HepG2 (cell line): ENCODE measurements around the gene ADH5. TPM values are rescaled to one million over a fixed set of nuclear protein-coding genes. Genes with fewer than 3 reads are reported as not detected.
A peak's percentile ranks its signal among the peaks of the same experiment; 100 is the strongest.

ENCODE experiments used
- CSRNP1 ChIP-seq: sonication (generic); formaldehyde crosslinking; IDR thresholded peaks from 2 replicates; pipeline ENCODE4 v1.8.1; 2023; ENCODE audit warnings: mild to moderate bottlenecking, missing genetic modification reagents
- HNF4A ChIP-seq: sonication (generic); formaldehyde crosslinking; IDR thresholded peaks from 2 replicates; pipeline ENCODE4 v1.4.0; 2020; ENCODE audit warnings: missing genetic modification reagents
- JUNB ChIP-seq: sonication (generic); formaldehyde crosslinking; IDR thresholded peaks from 2 replicates; pipeline ENCODE4 v1.8.0; 2022; ENCODE audit warnings: missing genetic modification reagents, mild to moderate bottlenecking, borderline replicate concordance
- POLR2G ChIP-seq: fragments of 200-400 bp; formaldehyde crosslinking; IDR thresholded peaks from 2 replicates; pipeline ENCODE4 v1.6.1; 2018; ENCODE audit warnings: mild to moderate bottlenecking, low read depth, low read length, moderate library complexity
- PRMT3 ChIP-seq: sonication (generic); formaldehyde crosslinking; IDR thresholded peaks from 2 replicates; pipeline ENCODE4 v1.8.1; 2022; ENCODE audit warnings: low read depth, mild to moderate bottlenecking, moderate library complexity, missing genetic modification reagents, borderline replicate concordance
- TSC22D2 ChIP-seq: sonication (generic); formaldehyde crosslinking; IDR thresholded peaks from 2 replicates; pipeline ENCODE4 v1.5.1; 2020; ENCODE audit warnings: missing genetic modification reagents, mild to moderate bottlenecking, borderline replicate concordance
- XRCC5 ChIP-seq: fragments of 200-400 bp; formaldehyde crosslinking; optimal IDR thresholded peaks from 2 replicates; pipeline ENCODE3; 2017; ENCODE audit warnings: mild to moderate bottlenecking, low read length
- ZKSCAN8 ChIP-seq: IDR thresholded peaks from 2 replicates; pipeline ENCODE4 v1.6.1; 2016; ENCODE audit warnings: borderline replicate concordance, missing genetic modification reagents, missing compliant biosample characterization
- ZMYM4 ChIP-seq: sonication (generic); formaldehyde crosslinking; IDR thresholded peaks from 2 replicates; pipeline ENCODE4 v1.8.1; 2023; ENCODE audit warnings: mild to moderate bottlenecking, missing genetic modification reagents
- ZNF576 ChIP-seq: sonication (generic); formaldehyde crosslinking; IDR thresholded peaks from 2 replicates; pipeline ENCODE4 v1.4.0; 2020; ENCODE audit warnings: mild to moderate bottlenecking, missing genetic modification reagents
- polyA plus RNA-seq, 8 experiments: library from polyadenylated mRNA; depleted of rRNA in 3 of 8; stranded (reverse) in 7 of 8; unstranded in 1 of 8; fragments of >200 nt; fragmentation: Illumina TruSeq in 4 of 8; extraction: Trizol in 4 of 8; gene quantifications; 2 replicates each; pipeline versions ENCODE4 v1.2.1 to v1.2.3, GENCODE V29; 2011 to 2016; ENCODE audit warnings: low read depth in 4 of 8, missing spikeins in 1 of 8, mixed read lengths in 1 of 8; ENCODE audit not compliant: insufficient read depth in 1 of 8
- total RNA-seq, 5 experiments: library from RNA; depleted of rRNA; stranded (reverse); fragments of >200 nt; fragmentation: Illumina TruSeq; extraction: Trizol; gene quantifications; 2 replicates each; pipeline ENCODE4 v1.2.3, GENCODE V29; 2016; ENCODE audit warnings: low read depth in 1 of 5
- TF ChIP-seq, protein P1 (sequence below): sonication (generic); formaldehyde crosslinking; IDR thresholded peaks from 2 replicates; pipeline ENCODE4 v1.5.0; 2020; ENCODE audit warnings: mild to moderate bottlenecking, missing genetic modification reagents, borderline replicate concordance
- TF ChIP-seq, protein P2 (sequence below): sonication (generic); formaldehyde crosslinking; IDR thresholded peaks from 2 replicates; pipeline ENCODE4 v1.9.0; 2021; ENCODE audit warnings: mild to moderate bottlenecking, missing genetic modification reagents
- TF ChIP-seq, protein P3 (sequence below): sonication (generic); formaldehyde crosslinking; IDR thresholded peaks from 2 replicates; pipeline ENCODE4 v1.4.0; 2020; ENCODE audit warnings: missing genetic modification reagents, low read depth, mild to moderate bottlenecking, borderline replicate concordance
- TF ChIP-seq, protein P4 (sequence below): sonication (generic); formaldehyde crosslinking; IDR thresholded peaks from 2 replicates; pipeline ENCODE4 v1.5.0; 2020; ENCODE audit warnings: mild to moderate bottlenecking, low read depth, missing genetic modification reagents, borderline replicate concordance

Gene ADH5
- total and polyA plus RNA-seq, 2 of the 13 experiments (the other 11 are each of a cell fraction or from before 2014, with no cell fraction given), result 349 to 512 TPM

DNA sequence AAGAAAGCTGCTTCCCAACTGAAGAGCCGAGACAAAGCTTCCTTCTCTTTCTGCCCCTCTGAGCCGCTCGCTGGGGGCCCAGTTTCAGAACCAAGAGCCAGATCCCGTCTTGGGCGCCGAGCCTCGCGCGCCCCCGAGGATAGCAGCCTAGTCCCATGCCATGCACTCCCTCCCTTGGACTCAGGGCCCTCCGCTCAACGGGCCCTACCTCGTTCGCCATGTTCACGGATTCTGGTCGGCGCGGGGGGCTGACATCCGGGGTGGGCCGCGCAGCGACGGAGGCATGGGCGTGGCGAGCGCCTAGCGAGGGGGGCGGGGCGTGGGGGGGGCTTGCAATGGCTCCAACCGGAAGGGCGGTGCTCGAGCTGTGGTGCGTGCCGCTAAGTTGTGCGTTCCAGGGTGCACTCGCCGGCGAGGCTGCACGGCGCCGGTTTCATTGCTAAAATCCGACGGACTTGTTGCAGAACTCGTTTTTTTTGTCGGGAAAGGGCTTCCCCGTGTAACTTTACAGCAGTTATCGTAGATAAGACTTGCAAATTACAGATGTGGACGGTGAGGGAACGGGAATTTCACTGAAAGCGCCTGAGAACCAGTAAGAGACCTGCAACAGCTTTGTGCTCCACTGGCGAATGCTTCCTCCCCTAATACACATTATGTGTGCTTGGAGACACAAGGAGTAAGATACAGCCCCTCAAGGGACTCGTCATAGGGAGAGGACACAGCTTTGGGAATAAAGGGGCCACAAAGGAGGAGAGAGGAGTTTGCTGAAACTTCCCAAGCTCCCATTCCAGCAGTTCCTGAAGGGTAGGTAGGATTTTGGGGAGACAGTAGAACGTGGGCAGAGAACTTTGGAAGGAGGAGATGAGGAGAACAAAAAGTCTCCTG, at the start of gene ADH5 (continued):
- TF ChIP-seq, protein P1, sequence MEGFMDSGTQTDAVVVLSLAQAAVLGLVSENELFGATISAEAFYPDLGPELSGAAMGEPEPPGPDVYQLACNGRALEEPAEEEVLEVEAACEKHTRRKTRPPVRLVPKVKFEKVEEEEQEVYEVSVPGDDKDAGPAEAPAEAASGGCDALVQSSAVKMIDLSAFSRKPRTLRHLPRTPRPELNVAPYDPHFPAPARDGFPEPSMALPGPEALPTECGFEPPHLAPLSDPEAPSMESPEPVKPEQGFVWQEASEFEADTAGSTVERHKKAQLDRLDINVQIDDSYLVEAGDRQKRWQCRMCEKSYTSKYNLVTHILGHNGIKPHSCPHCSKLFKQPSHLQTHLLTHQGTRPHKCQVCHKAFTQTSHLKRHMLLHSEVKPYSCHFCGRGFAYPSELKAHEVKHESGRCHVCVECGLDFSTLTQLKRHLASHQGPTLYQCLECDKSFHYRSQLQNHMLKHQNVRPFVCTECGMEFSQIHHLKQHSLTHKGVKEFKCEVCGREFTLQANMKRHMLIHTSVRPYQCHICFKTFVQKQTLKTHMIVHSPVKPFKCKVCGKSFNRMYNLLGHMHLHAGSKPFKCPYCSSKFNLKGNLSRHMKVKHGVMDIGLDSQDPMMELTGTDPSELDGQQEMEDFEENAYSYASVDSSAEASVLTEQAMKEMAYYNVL (CRISPR knock-in tag), result no peak
- TF ChIP-seq XRCC5 (no peak), JUNB (CRISPR knock-in tag) (no peak; the same call in 1 of the 2 replicates), HNF4A (CRISPR knock-in tag) (no peak), PRMT3 (CRISPR knock-in tag) (no peak), ZKSCAN8 (no peak), ZMYM4 (CRISPR knock-in tag) (peak; percentile 73), TSC22D2 (CRISPR knock-in tag) (peak; percentile 52; the same call in 1 of the 2 replicates), ZNF576 (no peak), CSRNP1 (CRISPR knock-in tag) (peak; percentile 79; the same call in 1 of the 2 replicates), POLR2G (peak; percentile 93)
- TF ChIP-seq, protein P2, sequence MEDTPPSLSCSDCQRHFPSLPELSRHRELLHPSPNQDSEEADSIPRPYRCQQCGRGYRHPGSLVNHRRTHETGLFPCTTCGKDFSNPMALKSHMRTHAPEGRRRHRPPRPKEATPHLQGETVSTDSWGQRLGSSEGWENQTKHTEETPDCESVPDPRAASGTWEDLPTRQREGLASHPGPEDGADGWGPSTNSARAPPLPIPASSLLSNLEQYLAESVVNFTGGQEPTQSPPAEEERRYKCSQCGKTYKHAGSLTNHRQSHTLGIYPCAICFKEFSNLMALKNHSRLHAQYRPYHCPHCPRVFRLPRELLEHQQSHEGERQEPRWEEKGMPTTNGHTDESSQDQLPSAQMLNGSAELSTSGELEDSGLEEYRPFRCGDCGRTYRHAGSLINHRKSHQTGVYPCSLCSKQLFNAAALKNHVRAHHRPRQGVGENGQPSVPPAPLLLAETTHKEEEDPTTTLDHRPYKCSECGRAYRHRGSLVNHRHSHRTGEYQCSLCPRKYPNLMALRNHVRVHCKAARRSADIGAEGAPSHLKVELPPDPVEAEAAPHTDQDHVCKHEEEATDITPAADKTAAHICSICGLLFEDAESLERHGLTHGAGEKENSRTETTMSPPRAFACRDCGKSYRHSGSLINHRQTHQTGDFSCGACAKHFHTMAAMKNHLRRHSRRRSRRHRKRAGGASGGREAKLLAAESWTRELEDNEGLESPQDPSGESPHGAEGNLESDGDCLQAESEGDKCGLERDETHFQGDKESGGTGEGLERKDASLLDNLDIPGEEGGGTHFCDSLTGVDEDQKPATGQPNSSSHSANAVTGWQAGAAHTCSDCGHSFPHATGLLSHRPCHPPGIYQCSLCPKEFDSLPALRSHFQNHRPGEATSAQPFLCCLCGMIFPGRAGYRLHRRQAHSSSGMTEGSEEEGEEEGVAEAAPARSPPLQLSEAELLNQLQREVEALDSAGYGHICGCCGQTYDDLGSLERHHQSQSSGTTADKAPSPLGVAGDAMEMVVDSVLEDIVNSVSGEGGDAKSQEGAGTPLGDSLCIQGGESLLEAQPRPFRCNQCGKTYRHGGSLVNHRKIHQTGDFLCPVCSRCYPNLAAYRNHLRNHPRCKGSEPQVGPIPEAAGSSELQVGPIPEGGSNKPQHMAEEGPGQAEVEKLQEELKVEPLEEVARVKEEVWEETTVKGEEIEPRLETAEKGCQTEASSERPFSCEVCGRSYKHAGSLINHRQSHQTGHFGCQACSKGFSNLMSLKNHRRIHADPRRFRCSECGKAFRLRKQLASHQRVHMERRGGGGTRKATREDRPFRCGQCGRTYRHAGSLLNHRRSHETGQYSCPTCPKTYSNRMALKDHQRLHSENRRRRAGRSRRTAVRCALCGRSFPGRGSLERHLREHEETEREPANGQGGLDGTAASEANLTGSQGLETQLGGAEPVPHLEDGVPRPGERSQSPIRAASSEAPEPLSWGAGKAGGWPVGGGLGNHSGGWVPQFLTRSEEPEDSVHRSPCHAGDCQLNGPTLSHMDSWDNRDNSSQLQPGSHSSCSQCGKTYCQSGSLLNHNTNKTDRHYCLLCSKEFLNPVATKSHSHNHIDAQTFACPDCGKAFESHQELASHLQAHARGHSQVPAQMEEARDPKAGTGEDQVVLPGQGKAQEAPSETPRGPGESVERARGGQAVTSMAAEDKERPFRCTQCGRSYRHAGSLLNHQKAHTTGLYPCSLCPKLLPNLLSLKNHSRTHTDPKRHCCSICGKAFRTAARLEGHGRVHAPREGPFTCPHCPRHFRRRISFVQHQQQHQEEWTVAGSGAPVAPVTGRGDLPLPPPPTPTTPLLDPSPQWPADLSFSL (CRISPR knock-in tag), result no peak
- TF ChIP-seq, protein P3, sequence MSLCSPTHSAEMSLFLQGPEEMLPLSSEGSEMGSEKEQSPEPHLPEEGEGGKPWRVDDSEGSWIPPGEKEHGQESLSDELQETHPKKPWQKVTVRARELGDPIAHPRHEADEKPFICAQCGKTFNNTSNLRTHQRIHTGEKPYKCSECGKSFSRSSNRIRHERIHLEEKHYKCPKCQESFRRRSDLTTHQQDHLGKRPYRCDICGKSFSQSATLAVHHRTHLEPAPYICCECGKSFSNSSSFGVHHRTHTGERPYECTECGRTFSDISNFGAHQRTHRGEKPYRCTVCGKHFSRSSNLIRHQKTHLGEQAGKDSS, result peak; percentile 80
- TF ChIP-seq, protein P4, sequence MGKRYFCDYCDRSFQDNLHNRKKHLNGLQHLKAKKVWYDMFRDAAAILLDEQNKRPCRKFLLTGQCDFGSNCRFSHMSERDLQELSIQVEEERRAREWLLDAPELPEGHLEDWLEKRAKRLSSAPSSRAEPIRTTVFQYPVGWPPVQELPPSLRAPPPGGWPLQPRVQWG (CRISPR knock-in tag), result 0 out of 2 replicates have a peak, but pooled peaks have one; percentile 44
